Fibroblast of peridontal ligament (primary cell): Measurements from ENCODE around the gene TEX19.
"Not testable (repeated sequence)": the region's sequence is repeated elsewhere in the genome, so short reads cannot be mapped to it uniquely, and the experiment has no call there.

ENCODE experiments used
- DNase-seq: peaks from one replicate; pipeline ENCODE4 v3.0.0-alpha.2; 2010; ENCODE audit errors: extremely low read depth

The TEX19 gene

DNA sequence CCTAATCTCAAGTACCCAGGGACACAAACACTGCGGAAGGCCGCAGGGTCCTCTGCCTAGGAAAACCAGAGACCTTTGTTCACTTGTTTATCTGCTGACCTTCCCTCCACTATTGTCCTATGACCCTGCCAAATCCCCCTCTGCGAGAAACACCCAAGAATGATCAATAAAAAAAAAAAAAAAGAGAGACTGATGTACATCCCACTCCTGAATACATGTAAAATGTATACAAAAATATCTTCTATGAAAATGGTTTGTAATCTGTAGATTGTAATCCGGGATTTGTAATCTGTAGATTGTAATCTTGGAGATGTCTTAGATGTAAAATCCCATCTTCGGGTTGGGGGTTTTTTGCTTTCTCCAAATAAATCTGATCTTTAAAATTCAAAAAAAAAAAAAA lies 18.2 kb downstream of the TEX19 start:
- DNase-seq: not testable (repeated sequence)

DNA sequence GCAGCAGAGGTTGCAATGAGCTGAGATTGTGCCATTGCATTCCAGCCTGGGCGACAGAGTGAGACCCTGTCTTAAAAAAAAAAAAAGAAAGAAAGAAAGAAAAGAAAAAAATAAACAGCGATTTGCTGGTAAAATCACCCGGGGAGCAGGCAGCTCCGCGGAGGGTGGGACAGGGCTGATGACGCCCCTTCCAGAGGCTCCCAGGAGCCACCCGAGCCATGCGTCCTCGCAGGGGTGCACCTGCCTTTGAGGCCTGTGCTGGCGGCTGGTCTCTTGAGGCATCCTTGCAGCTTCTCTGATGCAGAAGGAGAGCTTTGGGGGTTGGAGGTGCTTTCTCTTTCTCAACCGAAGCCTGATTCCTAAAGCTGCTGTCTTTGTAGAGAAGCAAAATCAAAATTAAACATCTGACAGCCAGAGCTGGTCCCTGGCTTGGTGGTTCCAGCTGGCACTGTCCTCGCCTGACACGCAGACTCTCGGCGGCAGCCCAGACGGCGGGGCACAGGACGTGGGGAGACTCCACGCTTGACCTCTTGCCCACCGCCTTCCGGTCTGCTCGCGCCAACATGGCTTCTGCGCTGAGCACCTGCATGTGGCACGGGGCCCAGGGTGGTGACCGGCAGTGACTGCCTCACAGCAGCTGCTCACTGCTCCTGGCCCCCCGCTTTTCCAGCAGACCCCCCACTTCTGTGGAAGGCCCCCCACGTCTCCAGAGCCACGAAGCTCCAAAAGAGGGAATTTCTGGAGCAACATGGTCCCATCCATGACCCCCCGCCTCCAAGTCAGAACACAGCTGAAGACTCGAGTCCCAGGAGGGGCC lies 19.1 kb downstream of the TEX19 start:
- DNase-seq: no peak

- DNase-seq: no peak
These were observed 19.6 kb downstream of the TEX19 start for GRCh38 chr17:82378741-82379021.

DNA sequence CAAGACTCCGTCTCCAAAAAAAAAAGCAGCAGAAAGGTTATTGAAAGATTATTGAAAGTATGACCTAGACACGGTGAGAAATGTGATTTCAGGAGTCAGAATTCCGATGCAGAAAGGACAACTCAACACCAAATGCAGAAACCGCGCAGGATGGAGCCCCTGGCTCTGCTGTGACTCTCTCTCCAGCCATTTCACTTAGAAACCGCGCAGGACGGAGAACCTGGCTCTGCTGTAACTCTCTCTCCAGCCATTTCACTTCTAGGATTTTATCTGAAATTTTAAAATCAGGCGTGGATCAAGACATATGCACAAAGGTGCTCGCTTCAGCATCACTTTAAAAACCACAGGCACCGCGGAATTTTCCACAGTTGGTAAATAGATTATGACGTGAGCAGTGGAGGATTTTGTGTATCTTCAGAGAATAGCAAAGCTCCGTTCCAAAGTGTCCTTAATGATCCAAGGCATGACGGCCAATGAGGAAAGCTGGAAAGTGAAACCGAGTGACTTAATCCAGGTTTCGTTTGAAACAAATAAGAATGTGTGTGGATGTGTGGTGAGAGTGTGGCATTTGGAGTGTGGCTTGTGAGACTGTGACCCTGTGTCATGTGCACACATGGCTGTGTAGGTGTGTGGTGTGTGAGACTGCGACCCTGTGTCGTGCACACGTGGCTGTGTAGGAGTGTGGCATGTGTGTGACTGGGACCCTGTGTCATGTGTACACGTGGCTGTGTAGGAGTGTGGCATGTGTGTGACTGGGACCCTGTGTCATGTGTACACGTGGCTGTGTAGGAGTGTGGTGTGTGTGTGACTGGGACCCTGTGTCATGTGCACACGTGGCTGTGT lies 22.0 kb downstream of the TEX19 start:
- DNase-seq: peak; percentile 77

GRCh38 chr17:82381703-82382009 lies 22.6 kb downstream of the TEX19 start:
- DNase-seq: not testable (repeated sequence)

- not testable (repeated sequence) for DNase-seq
These were observed 23.3 kb downstream of the TEX19 start for GRCh38 chr17:82382220-82382932.

DNA sequence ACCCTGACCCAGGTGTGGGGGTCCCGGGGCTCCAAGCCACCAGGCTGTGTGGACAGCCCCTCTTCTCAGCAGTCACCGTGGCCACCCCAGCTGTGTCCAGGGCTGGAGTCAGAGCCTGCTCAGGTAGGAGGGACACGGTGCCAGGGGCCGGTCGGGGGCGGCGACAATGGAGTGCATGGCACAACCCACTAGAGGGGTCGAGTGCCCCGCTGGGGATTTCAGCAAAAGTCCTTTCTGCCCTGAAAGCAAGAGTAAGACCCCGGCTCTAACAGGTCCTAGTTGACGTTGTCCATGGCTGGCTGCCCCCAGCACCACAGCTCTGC lies 23.8 kb downstream of the TEX19 start:
- no peak for DNase-seq

DNA sequence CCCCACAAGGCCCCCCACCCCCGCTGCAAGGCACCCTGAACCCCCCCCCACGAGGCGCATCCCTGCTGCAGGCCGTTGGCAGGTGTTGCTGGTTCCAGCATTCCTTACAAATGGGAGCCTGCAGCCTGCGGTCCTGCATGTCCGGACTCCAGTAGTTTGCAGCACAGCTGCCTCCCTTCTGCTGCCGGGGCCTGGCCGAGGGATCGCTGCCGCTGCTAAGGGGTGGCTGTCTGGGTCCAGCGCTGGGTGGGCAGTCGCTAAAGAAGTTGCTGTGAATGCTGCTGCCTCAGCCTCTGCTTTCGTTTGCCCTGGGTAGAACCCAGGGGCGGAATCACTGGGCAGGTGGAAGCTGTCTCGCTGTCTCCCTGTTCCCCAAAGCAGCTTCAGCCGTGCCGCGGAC lies 24.4 kb downstream of the TEX19 start:
- no peak for DNase-seq

GRCh38 chr17:82384051-82384729 lies 25.1 kb downstream of the TEX19 start:
- DNase-seq: no peak

- DNase-seq: peak; percentile 59
These were observed 25.9 kb downstream of the TEX19 start for GRCh38 chr17:82384730-82385481.

DNA sequence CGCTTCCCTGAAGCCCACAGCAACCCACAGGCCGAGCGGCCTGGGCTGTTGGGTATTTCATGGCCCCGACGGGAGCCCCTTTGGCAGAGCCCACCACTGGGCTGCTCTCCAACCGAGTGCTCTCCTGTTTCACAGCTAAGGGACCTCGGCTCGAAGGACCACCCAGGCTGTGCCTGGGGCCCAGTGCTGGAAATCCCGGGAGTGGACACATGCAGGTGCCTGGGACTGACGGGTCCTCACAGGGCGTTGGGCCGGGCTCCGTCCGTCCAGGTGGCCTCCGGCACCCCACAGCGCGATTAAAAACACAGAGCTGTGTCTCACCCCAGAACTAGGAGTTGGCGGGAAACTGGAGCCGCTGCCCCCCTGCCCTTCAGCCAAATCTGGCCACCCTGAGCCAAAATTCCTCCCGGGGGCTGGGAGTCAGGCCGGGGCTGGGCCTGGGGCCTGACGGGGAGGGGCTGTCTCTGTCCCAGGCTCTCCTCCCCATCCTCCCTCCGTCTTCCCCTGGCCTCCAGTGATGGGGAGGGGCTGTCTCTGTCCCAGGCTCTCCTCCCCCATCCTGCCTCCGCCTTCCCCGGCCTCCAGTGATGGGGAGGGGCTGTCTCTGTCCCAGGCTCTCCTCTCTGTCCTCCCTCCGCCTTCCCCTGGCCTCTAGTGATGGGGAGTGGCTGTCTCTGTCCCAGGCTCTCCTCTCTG lies 26.7 kb downstream of the TEX19 start:
- no peak for DNase-seq

DNA sequence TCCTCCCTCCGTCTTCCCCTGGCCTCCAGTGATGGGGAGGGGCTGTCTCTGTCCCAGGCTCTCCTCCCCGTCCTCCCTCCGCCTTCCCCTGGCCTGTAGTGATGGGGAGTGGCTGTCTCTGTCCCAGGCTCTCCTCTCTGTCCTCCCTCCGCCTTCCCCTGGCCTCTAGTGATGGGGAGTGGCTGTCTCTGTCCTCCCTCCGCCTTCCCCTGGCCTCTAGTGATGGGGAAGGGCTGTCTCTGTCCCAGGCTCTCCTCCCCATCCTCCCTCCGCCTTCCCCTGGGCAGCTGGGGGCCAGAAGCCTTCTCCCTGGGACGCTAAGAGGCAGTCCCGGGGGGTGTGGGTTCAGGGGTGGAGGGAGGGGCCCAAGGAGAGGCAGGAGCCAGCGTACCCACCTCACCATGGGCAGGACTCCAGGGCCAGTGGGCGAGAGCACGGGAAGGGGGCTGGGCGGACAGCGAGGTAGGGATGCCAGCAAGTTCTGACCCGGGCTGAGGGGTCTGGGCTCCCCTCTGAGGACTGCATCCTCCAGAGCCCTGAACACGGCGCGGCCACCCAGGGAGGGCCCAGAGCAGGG lies 27.3 kb downstream of the TEX19 start:
- no peak for DNase-seq

- DNase-seq: no peak
These were observed 28.0 kb downstream of the TEX19 start for GRCh38 chr17:82386881-82387704.

- DNase-seq: no peak
These were observed 28.7 kb downstream of the TEX19 start for GRCh38 chr17:82387705-82388106.

DNA sequence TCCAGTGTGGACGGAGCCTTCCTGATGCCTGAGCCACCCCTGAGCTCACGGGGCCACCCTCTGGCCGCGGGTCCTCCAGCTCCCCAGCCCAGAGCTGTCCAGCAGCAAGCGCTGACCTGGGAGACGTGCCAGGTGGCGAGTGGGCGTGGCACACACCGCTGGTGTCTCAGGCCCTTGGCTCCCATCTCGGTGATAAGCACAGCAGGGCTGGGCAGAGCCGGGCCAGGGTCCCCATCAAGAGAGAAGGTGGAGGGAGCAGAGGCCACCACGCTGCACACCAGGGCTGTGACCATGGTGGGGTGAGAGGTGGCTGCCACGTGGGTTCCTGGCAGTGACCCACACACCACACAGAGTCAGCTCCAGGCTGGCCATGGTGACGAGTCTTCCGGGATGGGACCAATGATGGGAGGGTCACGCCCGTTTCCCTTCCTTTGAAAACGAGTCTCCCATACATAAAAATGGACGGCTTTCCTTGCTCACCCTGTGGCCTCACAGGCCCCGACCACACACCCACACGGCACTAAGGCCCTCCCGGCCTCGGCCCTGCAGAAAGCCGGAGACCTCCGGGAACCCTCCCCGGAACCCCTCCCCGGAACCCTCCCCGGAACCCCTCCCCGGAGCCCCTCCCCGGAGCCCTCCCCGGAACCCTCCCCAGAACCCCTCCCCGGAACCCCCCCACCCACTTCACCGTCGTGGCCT lies 29.3 kb downstream of the TEX19 start:
- no peak for DNase-seq

- DNase-seq: no peak
These were observed 29.9 kb downstream of the TEX19 start for GRCh38 chr17:82388922-82389283.

DNA sequence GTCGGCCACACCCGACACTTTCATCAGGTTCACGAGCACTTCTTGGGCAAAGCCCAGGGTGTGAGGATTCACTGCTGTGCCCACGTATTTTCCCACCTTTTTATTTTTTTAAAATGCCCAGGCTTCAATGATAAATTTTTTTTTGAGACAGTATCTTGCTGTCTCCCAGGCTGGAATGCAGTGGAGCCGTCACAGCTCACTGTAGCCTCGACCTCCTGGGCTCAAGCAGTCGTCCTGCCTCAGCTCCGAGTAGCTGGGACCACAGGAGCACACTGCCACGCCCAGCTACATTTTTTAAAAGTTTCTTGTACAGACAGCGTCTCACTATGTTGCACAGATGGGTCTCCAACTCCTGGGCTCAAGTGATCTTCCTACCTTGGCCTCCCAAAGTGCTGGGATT lies 30.3 kb downstream of the TEX19 start:
- DNase-seq: no peak

DNA sequence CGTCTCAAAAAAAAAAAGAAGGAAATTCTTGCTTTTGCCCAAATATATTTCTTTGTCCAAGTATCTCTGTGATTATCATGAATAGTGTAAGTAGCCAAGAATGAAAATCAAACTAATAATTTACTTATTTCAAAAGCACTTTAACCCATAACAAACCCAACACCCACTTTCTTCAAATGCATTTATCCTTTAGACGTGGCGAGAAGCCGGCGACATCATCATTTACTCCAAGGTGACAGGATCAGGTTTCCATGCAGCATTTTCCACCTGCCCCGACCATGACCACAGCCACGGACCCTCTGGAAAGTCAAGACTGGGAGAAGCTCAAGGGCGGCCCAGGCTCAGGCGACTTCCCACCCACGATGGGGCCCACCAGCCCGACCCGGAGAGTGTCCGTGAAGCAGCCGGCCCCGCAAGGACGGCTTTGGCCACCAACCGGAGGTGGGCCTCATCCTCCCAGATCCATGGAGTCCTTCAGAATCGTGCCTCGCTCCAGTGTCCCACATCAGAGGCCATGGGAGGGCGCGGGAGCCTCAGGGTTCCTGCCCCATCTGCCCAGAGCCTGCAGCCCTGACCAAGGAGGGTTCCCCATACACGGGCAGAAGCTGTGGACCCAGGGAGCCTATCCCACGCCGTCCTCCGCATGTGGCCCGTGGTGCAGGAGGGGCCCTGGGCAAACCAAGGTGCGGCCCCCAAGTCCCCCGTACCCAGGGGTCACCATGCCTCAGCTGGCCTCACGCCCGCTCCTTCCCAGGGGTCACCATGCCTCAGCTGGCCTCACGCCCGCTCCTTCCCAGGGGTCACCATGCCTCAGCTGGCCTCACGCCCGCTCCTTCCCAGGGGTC lies 31.2 kb downstream of the TEX19 start:
- no peak for DNase-seq
